NCI-H345 treated with DMSO at 0.1 percent for 48 hours (cell line): ENCODE measurements around the gene GTF2H2.
"Not testable (repeated sequence)": the region's sequence is repeated elsewhere in the genome, so short reads cannot be mapped to it uniquely, and the experiment has no call there.

Source experiments
- DNase-seq: peaks from one replicate; lab custom pipeline; 2025; ENCODE audit not compliant: unreplicated experiment; lab: John Stamatoyannopoulos, UW

GTF2H2 gene

DNA sequence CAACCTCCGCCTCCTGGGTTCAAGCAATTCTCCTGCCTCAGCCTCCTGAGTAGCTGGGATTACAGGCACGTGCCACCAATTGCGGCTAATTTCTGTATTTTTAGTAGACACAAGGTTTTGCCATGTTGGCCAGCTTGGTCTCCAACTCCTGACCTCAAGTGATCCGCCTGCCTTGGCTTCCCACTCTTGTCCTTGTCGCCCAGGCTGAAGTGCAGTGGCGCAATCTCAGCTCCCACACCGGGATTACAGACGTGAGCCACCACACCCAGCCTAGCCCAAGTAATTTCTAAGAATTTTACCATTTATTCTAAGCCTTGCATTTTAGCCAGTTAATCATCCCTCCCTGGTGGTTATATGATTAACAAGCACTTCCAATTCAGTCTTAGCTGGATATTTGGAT is 53.3 kb downstream of the GTF2H2 start:
- no peak for DNase-seq

DNA sequence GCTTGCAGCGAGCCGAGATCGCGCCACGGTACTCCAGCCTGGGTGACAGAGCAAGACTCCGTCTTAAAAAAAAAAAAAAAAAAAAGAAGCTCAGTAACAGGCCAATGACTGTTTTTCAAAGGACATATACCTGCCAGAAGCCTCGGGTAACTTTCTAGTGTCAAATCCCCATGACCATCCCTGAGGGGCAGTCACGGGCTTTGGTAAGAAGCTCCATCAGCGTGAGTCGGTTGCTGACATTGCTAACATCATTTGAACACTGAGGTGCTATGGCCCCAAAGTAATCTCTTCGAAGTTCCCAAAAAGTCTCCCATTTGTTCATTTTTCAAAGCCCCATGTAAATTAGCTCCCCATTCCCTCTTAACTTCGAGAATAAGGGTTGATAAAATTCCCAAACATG is 53.9 kb downstream of the GTF2H2 start:
- no peak for DNase-seq

DNA sequence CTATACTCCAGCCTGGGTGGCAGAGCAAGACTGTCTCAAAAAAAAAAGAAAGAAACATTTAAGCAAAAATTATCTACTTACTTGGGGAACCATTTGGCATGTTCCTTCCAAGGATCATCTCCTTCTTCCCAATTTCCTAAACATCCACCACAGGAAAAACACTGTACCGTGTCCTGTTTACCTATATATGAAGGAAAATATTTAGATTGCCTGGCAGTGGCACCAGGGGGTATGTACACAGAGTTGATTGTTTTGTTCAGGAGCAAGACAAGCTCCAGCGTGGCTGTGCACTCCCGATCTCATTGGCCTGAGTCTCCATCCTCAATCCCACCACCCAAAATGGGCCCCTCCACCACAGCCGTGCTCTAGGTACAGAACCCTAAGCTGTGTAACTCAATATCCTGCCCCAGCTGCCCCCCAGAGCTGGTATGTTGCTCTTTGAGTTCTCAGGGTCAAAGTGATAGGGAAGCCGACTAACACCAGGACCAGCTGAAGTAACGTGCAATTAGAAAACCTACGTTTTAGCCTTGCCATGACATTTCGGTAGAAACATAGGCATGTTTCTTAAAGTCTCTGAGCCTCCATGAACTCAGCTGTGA is 56.2 kb downstream of the GTF2H2 start:
- DNase-seq, result no peak

DNA sequence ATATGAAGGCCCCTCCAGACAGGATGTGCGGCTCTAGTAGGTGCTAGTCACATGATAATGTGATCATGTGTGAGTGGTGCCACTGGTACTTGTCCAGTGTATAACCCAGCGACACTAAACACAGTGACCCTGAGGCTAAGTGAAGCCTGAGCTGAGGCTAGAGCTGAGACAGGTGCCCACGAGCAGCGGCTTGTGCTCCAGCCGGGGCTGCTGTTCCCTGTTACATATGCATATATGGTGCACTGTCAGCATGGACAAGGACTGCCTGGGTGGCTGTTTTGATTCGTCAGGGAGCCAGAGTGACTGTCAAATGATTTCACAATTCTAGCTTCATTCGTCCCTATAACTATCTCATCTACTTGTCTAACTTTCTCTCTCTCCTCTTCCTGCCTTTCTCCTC is 60.5 kb downstream of the GTF2H2 start:
- not testable (repeated sequence) for DNase-seq
